Peyer's patch (tissue), 4 donors: Measurements from ENCODE around the gene TASOR2. TPM values are rescaled to one million over a fixed set of nuclear protein-coding genes. Genes with fewer than 3 reads are reported as not detected.

ENCODE experiments used
- DNase-seq, 3 donors: peaks; one replicate each; pipeline ENCODE4 v3.0.0-alpha.2; 2017 to 2019
- H3K27ac ChIP-seq, 4 donors: fragments of 200-600 bp; sonication (generic); one replicate each; pipeline ENCODE4 v1.5.1; 2016 to 2019
- H3K27me3 ChIP-seq, 2 donors: fragments of 200-600 bp; sonication (generic); one replicate each; pipeline ENCODE4 v1.5.1; 2019
- H3K36me3 ChIP-seq, 3 donors: fragments of 200-600 bp; sonication (generic); one replicate each; pipeline ENCODE4 v1.5.1; 2016 to 2019
- H3K4me1 ChIP-seq, 4 donors: fragments of 200-600 bp; sonication (generic); one replicate each; pipeline ENCODE4 v1.5.1; 2016 to 2019
- H3K4me3 ChIP-seq, 4 donors: fragments of 200-600 bp; sonication (generic); 1 replicate in 3 of 4; 2 replicates in 1 of 4; pipeline ENCODE4 v1.5.1; 2016 to 2019; ENCODE audit warnings: mild to moderate bottlenecking in 1 of 4
- H3K9me3 ChIP-seq, 4 donors: fragments of 200-600 bp; sonication (generic); one replicate each; pipeline ENCODE4 v1.5.1; 2016 to 2019; ENCODE audit warnings: mild to moderate bottlenecking in 1 of 4
- CTCF ChIP-seq, 6 experiments: fragments of 450-650 bp in 4 of 6; fragments of 200-600 bp in 2 of 6; sonication (generic) in 1 of 6; IDR thresholded peaks; one replicate each; pipeline ENCODE4 v1.5.1; 2017 to 2019; ENCODE audit warnings: antibody characterized with exemption in 6 of 6, mild to moderate bottlenecking in 3 of 6, moderate library complexity in 1 of 6
- POLR2A ChIP-seq, 2 donors: fragments of 450-650 bp; IDR thresholded peaks; one replicate each; pipeline ENCODE4 v1.5.1; 2017; ENCODE audit warnings: antibody characterized with exemption in 2 of 2, mild to moderate bottlenecking in 2 of 2, moderate library complexity in 2 of 2
- total RNA-seq, 4 donors: library from RNA; depleted of rRNA; stranded (reverse); fragments of >200 nt; gene quantifications; one replicate each; pipeline ENCODE4 v1.1.0, GENCODE V29; 2016

The TASOR2 gene
- total RNA-seq, 4 donors from 2014 or later: 52.8 to 160 (median 80.7) TPM

GRCh38 chr10:5666841-5667630, 17.6 kb upstream of the TASOR2 start:
- H3K4me1 ChIP-seq: peaks cover 0 to 21% (median 4%) of the 10 kb centered on the region in 4 donors

GRCh38 chr10:5668429-5668828, 16.2 kb upstream of the TASOR2 start:
- Histone ChIP-seq H3K4me1 (peaks cover 0 to 21% (median 4%) of the 10 kb centered on the region in 4 donors), H3K4me3 (no peak overlapping the region), H3K27me3 (no peaks in the 10 kb centered on the region), H3K27ac (no peak overlapping the region), H3K9me3 (no peaks in the 10 kb centered on the region), H3K36me3 (no peaks in the 10 kb centered on the region)
- no peak for DNase-seq
- TF ChIP-seq CTCF (IDR thresholded peaks at IDR 0.05) (no peak), POLR2A (IDR thresholded peaks at IDR 0.05) (no peak)

More at GRCh38 chr10:5666841-5667630, 17.6 kb upstream of the TASOR2 start:
- no peaks in the 10 kb centered on the region for H3K27me3 ChIP-seq
- no peaks in the 10 kb centered on the region for H3K36me3 ChIP-seq
- no peaks in the 10 kb centered on the region for H3K9me3 ChIP-seq
- TF ChIP-seq CTCF (IDR thresholded peaks at IDR 0.05) (no peak), POLR2A (IDR thresholded peaks at IDR 0.05) (no peak)
- peak overlapping the region in 2 of 4 donors; percentile 72 to 95 for H3K27ac ChIP-seq
- no peak for DNase-seq
- peak overlapping the region; percentile 81 to 97 (median 90) for H3K4me3 ChIP-seq

DNA sequence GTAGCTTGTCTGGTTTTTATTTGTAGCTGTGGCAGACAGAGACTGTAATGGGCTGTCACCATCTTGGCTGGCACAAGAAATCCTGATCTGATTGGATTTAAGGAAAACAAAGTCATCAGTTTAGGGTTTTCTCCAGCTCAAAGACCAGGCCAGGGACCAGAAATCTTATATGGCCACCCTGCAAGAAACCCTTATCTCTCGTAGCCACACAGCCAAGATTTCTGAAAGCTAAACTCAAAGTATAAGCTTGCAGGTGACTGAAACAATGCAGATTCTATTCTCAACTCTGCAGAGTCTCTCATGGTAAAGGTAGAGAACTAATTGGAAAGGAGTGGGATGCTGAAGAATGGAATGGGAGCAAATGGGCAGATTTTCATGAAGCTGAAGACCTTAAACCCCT, 15.0 kb upstream of the TASOR2 start:
- H3K27ac ChIP-seq: no peak overlapping the region
- H3K9me3 ChIP-seq: no peaks in the 10 kb centered on the region
- no peak overlapping the region for H3K4me3 ChIP-seq
- peaks cover 0 to 15% (median 4%) of the 10 kb centered on the region in 4 donors for H3K4me1 ChIP-seq
- DNase-seq: no peak
- TF ChIP-seq CTCF (IDR thresholded peaks at IDR 0.05) (no peak), POLR2A (IDR thresholded peaks at IDR 0.05) (no peak)
- no peaks in the 10 kb centered on the region for H3K27me3 ChIP-seq
- no peaks in the 10 kb centered on the region for H3K36me3 ChIP-seq

- no peaks in the 10 kb centered on the region for H3K36me3 ChIP-seq
- no peak for DNase-seq
- H3K27ac ChIP-seq: no peak overlapping the region
- peaks cover 0 to 7% (median 4%) of the 10 kb centered on the region in 4 donors for H3K4me1 ChIP-seq
- no peak overlapping the region for H3K4me3 ChIP-seq
- no peak for TF ChIP-seq POLR2A (IDR thresholded peaks at IDR 0.05)
- H3K27me3 ChIP-seq: no peaks in the 10 kb centered on the region
- no peaks in the 10 kb centered on the region for H3K9me3 ChIP-seq
Measured at GRCh38 chr10:5670662-5671375, 13.8 kb upstream of the TASOR2 start.

- no peak overlapping the region for H3K27ac ChIP-seq
- TF ChIP-seq CTCF (IDR thresholded peaks at IDR 0.05) (no peak), POLR2A (IDR thresholded peaks at IDR 0.05) (no peak)
- DNase-seq: no peak
- no peaks in the 10 kb centered on the region for H3K9me3 ChIP-seq
- no peaks in the 10 kb centered on the region for H3K36me3 ChIP-seq
- H3K4me1 ChIP-seq: no peaks in the 10 kb centered on the region
- no peak overlapping the region for H3K4me3 ChIP-seq
- H3K27me3 ChIP-seq: no peaks in the 10 kb centered on the region
Measured at GRCh38 chr10:5678397-5679036, 6.1 kb upstream of the TASOR2 start.
